ENCODE data around the gene CDC42BPG.

DNA sequence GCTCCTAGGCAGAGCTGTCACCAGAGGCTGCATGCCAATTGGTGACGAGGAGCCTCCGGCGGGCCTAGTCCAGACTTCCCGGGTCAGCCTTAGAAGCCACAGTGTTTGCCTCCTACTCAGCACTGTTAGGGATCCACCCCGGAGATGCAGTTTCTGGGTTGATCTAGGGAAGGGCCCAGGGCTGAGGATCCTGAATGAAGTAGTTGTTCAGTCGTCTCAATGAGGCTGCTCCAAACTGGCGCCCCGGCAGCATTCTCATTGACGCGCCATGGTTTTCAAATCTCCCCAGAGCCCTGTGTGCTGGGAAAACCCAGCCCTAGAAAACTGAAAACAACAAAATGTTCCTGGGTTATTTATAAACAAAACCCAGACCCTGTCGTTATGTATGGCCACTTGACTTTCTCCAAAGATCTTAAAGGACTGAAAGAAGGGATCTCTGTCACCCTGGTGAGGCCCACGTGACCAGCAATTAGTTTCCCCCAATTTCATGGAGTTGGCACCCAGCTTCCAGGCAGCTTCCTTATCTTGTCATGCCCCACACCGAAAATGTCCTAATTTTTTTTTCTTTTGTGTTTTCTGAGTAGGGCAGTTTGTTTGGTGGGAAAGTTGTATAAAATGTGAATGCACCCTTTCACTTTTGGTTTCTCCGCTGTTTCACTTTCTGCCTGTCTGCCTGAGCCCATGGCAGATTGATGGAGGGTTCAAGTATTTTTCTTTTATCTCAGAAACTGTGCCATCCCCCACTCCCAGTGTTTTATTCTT lies 36.0 kb upstream of the CDC42BPG start:
- TF ChIP-seq, protein P1, sequence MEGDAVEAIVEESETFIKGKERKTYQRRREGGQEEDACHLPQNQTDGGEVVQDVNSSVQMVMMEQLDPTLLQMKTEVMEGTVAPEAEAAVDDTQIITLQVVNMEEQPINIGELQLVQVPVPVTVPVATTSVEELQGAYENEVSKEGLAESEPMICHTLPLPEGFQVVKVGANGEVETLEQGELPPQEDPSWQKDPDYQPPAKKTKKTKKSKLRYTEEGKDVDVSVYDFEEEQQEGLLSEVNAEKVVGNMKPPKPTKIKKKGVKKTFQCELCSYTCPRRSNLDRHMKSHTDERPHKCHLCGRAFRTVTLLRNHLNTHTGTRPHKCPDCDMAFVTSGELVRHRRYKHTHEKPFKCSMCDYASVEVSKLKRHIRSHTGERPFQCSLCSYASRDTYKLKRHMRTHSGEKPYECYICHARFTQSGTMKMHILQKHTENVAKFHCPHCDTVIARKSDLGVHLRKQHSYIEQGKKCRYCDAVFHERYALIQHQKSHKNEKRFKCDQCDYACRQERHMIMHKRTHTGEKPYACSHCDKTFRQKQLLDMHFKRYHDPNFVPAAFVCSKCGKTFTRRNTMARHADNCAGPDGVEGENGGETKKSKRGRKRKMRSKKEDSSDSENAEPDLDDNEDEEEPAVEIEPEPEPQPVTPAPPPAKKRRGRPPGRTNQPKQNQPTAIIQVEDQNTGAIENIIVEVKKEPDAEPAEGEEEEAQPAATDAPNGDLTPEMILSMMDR (conservative IDR thresholded peaks at IDR 0.05; ENCODE audit: low read length) = no peak
- no peak for TF ChIP-seq EZH2phosphoT487 (IDR thresholded peaks at IDR 0.05; ENCODE audit: borderline replicate concordance)
